Fibroblast of skin of left biceps (primary cell): ENCODE results near the gene EEA1.
"Not testable (repeated sequence)": the region's sequence is repeated elsewhere in the genome, so short reads cannot be mapped to it uniquely, and the experiment has no call there.

Experiments used
- DNase-seq, 2 experiments: peaks; one replicate each; pipeline ENCODE4 v3.0.0-alpha.2; 2013; ENCODE audit warnings: low read depth in 2 of 2

EEA1 gene

DNA sequence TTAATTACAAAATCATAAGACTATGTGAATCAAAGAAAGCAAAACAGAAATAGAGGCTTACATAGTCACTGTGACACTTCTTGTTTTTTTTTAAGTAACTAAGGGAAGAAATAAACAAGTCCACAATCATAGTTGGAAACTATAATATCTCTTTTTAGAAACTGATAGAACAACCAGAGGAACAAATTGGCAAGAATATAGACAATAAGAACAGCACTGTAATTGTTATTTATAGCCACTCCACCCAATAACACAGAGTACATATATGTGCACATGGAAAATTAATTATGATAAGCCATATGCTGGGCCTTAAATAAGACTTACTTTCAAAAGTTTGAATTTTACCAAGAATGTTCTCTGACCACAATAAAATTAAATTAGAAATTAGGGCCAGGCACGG lies 125.2 kb downstream of the EEA1 start:
- DNase-seq: no peak

DNA sequence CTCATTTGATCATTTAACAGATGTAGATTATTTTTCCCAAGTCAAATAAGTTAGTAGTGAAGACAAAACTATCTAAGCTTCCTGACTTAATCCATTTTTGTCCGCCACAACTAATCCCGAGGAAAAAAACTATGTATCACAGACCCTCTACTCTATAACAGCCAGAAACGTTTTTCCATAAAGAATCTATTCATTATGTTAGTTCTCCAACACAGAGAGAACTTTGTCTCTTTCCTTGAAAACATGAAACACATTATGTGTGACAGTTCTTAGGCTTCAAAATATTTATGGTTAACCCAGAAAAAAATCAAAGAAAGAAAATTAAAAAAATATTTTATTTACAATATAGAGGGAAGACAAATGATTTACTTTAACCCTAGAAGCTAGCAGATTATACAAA lies 126.2 kb downstream of the EEA1 start:
- DNase-seq: no peak

DNA sequence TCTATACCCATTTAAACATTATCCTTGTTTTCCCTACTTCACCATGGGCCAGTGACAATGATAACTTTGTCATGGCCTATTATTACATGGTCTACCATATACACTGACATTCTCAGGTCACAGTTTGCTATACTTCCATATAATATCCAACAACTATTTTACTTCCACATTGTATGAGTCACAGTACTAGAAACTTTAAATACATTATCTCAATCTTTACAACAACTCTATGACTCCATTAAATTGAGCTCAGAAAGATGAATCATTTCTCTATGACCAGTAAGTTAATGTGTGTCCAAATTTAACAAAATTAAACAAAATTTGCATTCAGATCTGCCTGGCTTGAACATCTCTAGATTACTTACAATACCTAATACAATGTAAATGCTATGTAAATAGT lies 132.4 kb downstream of the EEA1 start:
- no peak for DNase-seq

DNA sequence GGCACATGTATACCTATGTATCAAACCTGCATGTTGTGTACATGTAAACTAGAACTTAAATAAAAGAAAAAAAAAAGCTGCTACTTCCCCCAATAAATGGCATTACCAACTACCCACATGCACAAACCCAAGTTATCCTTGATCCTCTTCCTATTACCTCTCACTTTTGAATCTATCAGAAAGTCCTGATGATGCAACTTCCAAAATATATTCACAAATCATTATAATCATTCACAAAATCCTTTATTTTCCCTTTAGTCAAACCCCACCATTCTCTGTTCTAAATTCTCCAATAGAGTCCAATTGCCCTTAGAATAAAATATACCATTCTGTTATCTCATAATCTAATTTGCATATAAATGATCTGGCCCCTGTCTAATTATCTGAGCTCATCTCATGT lies 134.3 kb downstream of the EEA1 start:
- no peak for DNase-seq

DNA sequence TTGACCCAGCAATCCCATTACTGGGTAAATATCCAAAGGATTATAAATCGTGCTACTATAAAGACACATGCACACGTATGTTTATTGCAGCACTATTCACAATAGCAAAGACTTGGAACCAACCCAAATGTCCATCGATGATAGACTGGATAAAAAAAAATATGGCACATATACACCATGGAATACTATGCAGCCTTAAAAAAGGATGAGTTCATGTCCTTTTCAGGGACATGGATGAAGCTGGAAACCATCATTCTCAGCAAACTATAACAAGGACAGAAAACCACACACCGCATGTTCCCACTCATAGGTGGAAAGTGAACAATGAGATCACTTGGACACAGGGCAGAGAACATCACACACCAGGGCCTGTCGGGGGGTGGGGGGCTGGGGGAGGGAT lies 134.7 kb downstream of the EEA1 start:
- not testable (repeated sequence) for DNase-seq

DNA sequence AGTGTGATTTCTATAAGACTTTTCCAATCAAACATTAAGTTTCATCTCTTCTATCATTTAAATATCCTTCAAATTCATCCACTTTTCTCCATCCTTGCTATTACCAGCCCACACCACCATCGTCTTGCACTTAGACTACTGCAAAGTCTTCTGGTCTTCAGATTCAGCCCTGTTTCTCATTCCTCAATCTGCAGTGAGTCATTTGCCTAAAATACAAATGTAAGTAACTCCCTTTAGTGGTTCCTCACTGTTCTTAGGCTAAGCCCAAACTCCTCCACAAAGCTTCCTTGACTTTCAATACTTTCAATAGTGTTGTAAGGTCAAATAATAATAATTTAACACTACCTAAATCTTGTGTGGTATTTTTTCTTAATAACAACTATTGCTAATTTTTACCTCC lies 143.1 kb downstream of the EEA1 start:
- DNase-seq: no peak

DNA sequence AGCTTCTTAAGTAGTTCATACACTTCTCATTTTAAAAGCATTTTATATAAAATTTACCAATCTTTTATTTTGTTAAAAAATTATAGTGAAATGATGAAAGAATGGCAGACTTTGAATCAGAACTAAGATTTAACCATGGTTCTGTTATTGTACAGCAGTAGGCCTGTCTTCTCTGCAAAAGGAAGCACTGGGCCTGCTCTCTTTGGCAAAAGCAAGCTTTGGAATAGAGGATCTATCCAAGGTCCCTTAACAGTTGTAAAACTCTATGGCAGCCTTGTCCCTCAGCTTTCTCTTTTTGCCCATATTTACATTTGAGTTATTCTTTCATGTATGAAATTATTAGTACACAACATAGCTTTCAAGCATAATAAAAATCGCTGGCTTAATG lies 143.5 kb downstream of the EEA1 start:
- DNase-seq: no peak

DNA sequence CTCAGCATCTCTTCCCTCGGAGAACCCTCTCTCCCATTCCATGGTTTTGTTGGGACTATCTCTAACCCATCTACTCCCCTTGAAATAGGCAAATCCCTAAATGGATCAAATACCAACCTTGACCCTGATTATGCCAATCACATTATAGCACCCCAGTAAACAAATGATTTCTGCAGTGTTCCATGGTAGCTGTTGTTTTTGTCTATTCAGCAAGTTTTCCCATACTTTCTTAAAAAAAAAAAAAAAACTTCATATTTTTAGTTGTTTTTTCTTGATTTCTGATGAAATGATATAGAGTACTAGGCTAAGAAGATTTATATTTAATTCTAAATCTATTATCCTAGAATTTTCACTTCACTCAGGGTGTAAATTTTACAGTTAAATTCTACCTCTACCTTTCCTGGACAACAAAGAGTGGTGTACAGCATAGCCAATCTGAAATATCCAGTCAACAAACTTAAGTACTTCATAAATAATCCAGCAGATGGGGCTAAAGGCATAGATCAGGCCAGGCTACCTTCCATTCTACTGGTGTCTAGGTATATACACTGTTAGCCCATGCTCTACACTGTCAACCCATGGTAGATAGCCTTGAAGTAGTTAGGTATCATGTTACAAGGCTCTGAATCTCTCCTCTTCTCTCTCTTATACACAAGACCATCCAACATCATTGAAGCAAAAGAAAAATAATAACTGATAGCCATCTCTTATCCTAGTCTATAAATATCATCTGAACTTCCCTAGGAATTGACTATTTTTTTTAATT lies 144.1 kb downstream of the EEA1 start:
- DNase-seq: peak; percentile 41 to 43

DNA sequence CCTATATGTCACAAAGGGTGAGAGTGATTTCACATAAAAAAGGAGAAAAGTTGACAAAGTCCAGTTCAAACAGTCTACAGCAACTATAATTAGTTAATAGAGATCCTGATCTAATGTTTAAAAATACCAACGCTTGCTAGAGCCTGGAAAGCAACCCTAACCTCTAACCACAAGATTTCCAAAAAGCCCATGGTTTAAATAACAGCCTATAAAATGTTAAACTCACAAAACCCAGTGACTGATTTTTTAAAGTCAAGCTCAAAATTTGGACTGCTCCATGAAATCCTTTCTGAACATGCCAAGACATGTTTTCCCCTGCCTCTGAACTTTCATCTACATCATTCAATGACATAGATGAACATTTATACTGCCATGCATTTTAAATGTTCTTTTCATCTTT lies 144.7 kb downstream of the EEA1 start:
- DNase-seq: no peak

DNA sequence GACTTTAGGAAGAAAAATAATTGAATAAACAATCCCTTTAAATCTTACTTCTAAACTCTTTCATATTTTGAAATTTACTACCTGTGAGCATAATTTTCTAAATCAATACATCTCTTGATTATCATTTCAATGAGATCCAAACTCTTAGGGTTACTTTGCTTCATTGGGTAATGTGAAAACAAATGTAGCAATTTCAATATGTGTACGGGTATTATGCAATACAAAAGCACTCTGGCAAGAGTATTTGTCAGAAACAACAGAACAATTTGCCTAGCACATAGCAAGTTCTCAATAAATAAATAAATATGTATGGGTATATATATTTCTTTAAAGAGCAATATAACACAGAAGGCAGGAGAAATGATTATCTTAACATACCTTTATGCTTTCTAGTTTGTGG lies 149.2 kb downstream of the EEA1 start:
- no peak for DNase-seq

DNA sequence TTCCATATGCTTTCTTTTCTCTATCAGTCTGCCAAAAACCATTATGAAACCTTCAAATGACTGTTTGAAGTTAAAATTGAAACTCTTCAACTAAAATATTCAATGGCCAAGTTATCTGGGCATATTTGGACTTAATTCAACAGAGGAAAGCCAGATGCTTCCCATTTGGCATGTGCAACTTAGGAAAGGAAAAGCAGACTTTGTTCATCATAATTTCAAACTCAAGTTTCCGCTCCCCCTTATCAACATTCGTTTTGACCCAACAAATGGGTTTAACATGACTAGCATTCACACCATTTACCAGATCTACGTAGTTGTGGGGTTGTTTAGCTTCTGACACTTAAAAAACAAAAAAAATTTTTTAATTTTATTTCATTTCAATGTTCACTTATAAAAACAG lies 150.6 kb downstream of the EEA1 start:
- DNase-seq: no peak

DNA sequence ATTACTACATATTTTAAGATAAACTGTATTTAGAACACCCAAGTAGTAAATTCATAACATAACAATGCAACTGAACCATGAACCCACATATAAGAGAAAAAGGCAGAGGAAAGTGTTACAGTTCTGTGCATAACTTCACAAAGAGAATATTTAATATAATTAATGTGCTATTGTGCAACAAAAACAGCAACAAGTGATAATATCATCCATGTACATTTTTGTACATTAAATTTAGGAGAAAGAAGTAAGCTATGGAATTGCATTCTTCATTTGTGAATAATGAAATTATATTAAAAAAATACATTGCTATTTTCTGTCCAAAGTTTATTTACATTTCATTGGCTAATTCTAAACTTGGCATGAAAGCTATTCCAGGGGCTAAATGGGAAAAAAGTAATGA lies 153.7 kb downstream of the EEA1 start:
- no peak for DNase-seq

DNA sequence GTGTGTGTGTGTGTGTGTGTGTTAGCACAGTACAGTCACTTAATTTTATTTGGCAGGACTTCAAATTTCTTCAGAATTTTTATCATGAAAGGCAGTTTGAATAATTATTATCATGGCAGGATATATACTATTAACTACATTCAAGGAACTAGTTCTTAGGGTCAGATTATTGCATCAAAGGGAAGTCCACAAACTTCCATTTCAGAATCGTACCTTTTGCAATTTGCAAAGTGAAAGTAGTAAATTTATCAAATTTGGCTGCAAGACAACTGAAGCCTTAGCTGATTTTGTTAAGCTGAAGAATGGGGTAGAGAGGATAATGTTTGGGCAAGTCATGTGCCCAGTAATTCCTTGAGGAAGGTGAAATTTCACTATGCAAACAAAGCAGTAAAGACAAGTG lies 158.1 kb downstream of the EEA1 start:
- DNase-seq: no peak

DNA sequence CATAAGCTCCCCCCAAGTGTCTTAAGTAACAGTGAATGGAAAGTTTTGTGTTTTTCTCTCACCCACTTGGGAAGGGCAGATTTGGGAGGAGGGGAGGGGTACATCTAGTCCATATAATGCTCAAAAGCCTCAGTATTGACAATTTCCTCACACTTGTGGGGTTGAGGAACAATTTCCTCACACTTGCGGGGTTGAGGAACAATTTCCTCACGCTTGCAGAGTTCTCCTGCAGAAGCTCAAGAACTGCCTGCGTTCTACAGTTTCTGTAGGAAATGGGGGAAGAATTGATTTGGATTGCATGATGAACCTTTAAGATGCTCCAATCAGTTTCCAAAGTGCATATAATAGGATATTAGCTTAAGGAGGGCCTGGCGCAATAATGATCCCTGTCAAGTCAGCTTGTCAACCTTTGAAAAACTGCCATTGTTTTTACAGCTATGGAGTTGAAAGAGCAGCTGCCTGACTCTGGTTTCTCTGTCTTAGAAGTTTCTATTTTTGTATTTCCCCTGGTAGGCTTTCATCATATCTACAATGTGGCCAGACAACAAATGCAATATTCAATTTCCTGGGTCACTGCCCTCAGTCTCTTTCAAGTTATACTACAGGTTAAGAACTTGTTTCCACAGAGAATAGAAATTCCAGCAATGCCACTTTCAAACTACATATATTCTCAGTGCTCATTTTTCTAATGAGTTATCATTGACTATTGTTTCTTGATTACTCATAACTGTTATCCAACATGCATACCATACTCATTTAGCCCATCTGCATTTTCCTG lies 159.8 kb downstream of the EEA1 start:
- no peak for DNase-seq

DNA sequence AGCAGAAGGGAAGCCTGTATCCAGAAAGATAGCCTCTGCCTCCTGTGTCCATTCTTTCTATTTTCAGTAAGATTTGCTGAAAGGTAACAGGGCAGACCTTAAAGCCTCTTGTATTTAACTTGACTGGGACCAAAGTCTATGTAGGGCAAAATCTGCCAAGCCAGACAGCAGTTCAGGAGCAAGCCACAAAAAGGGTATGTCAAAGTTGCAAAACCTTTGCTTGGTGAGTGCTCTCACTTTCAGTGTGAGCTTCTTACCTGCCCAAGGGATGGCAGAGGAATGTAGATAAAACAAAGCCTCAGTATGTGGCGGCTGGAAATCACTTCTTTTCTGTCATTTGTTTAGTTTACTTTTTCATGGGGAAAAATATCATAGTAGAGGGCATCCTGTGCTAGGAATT lies 163.2 kb downstream of the EEA1 start:
- DNase-seq: no peak

DNA sequence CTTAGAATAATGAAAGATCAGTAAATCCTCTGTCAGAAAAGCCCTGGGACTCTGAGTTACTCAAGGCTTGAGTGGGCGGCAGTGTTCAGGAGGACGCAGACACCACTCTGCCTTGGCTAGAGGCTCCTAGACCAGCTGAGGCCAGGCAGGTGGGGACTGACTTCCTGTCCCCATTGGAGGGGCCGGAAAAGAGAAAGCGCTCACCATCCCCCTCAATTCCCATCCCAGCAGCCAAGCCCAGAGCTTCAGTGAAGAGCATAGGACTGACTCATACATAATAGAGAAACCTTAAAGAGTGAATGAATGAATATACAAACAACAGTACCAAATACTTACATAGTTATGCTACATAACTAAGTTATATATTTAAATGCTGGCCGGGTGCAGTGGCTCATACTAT lies 164.3 kb downstream of the EEA1 start:
- DNase-seq: no peak

DNA sequence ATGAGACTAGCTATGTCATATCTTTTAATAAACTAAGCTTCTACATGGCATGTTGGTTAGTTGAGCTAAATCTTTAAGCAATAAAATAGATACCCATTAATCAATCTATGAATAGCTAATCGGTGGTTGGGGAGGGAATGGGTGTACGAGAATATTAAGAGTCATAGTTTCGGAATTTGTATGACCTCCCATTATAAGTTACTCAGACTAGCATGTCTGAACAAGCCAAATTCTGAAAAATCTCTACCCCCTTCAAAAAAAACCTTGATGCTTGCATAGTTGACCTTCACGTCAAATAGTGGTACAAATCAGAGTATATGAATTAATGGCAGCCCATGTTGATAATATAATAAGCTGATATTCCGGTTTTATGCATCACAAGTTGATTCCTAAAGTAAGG lies 166.3 kb downstream of the EEA1 start:
- no peak for DNase-seq

DNA sequence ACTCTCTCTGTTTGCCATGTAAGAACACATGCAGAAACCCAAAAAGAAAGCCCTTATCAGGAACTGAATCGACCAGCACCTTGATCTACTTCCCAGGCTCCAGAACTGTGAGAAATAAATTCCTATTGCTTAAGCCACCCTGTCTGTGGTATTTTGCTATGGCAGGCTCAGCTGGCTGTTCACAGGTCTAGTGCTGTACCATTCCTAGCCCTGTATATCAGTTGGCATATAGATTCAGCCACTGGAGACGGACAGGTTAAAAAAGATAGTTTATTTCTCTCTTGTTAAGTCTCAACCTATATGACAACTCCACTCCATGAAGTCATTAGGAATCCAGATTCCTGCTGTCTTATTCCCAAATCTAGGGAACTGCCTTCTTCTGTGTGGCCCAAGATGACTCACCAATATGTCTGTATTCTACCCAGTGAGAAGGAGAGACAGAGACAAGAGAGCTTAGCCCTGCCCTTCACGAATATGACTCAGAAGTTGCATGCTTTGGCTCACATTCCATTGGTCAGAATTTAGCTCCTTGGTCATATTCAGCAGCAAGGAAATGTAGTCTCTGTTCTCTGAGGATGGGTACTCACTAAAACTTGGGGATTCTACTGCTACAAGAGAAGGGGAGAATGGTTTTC lies 169.3 kb downstream of the EEA1 start:
- DNase-seq: peak; percentile 66 to 69

DNA sequence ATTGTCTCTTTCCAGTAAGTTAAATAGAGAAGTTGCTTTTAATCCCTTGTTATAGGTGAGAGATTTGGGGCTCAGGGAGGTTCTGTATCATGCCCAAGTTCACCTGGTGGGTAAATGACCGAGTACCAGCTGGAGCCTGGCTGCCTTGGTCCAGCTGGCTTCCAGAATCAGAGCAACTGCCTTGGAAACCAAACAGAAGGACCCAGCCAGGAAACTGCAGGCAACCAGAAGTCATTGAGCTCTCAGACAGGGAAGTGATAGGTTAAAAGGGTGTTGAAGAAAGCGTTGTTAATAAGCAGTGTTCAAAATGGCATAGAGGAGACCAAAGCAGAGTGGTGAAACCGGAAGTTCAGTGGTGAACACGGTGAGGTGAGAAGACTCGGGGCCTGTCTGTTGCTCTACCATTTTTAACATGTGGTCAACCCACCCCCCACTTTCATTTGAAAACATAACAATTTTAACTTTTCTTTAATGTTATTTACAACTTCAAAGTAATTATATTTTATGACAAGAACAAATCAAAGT lies 171.4 kb downstream of the EEA1 start:
- no peak for DNase-seq

DNA sequence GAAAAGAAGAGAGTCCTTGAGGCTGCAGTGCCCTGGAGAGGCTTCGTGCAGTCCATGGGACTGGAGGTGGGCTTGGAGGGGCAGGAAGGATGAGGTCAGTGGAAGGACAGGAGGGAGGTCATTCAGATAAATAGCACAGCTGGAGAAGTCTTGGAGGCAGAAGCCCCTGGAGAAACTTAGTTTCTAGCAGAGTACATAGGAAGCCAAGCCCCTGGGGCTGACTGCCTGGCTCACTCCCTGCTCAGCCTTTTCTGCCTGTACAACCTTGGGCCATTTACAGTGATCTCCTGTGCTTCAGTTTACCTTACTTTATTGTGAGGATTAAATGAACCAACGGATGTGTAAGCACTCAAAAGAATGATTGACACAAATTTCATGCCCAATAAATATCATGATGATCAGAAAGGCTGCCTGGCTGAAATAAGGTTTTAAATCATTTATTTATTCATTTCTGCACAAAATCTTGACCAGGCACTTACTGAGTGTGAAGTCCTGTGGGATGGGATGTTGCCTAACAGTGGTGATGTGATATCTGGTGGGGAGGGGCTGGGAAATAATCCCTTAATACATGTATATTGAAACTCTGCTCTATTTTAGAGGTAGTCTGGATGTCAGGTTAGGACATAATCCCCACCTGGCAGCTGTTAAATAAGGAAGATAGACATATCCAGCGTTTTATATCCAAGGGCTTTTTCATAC lies 172.0 kb downstream of the EEA1 start:
- DNase-seq: no peak

DNA sequence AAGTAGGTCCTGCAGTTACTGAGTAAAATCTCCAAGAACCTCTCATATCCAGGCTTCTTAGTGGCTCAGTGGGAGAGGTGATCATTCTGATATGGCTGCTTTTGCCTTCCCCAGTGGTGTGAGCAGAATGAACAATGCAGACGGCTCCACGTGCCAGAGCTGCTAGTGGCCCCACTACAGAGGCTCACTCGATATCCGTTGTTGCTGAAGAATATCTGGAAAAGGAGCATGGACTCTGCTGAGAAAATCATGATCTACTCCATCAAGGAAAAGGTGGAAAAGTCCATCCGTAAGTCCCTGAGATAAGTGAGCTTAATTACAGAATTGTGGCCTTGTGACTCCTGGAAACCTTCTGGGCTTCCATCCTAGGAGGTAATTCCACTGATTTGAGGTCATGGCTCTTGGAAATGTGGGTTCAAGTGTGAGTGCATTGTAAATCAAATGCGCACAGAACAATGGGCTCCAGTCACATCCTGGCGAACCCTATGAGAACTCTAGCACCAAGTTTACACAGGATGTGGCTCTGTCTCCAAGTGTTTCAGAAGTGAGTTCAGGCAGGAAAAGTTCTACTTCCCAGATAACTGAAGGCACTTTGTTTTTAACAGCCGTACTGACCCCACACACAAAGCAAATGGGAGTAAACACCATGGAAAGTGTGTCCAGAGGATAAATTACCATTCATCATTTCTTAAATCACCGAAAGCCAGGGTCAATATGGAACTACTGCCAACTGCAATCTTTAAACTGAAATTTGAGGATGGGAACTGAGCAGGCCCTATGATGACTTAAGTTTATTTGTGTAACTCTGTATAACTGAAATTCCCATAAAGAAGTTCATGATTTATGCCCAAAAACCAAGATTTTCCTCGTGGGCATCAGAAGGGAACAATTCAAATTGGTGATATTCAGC lies 174.9 kb downstream of the EEA1 start:
- DNase-seq: no peak
